Measurements from ENCODE around the gene SLC25A2. TPM values are rescaled to one million over a fixed set of nuclear protein-coding genes. Genes with fewer than 3 reads are reported as not detected.
"Not testable (repeated sequence)": the region's sequence is repeated elsewhere in the genome, so short reads cannot be mapped to it uniquely, and the experiment has no call there.

The SLC25A2 gene
- total RNA-seq, 1 experiment from 2014 or later = not detected

DNA sequence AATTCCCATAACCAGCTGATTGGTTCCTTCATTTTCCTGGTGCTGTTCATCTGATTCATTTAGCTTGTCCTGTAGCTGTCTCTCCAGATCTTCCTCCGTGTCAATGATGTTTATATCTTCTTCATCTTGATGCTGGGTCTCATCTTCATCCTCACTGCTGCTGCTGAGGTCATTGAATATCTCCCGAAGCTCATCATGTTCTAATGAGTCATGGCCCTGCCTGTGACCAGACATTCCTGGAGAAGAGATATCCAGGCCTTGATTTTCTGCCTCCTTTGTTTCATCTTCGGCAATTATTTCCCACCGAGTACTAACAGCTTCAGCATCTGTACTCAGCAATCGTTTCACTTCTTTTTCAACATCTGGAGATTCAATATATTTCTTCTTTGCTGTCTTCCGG, 15.4 kb upstream of the SLC25A2 start:
- no peak for DNase-seq (ENCODE audit: extremely low read depth, low read depth)

DNA sequence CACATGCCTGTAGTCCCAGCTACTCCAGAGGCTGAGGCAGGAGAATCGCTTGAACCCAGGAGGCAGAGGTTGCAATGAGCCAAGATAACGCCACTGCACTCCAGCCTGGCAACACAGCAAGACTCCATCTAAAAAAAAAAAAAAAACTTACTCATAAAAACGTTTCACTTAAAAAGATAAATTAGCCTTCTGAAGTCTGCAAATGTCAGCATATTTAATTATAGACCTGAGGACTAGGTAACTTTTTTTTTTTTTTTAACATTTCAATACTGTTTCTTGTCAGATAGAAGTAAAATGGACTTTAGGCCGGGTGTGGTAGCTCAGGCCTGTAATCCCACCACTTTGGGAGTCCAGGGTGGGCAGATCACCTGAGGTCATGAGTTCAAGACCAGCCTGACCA, 13.1 kb upstream of the SLC25A2 start:
- DNase-seq (ENCODE audit: extremely low read depth, low read depth) = not testable (repeated sequence)

DNA sequence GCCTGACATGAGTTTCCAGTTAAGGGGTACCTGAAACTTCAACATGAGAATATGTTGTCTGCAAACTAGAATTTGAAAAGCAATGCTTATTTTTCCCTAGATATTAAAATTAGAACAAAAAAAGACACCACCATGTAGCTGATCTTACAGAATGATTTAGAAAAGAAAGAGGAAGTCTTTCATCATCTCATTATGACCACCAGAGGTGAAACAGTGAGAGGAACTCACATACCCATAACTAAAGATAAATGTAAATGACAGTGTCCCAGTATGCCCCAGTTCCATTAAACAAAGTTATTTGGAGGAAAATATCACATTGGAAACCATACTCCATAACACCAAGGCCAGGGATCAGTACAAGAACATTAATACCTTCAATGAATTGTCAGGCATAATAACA, 9.9 kb upstream of the SLC25A2 start:
- DNase-seq (ENCODE audit: extremely low read depth, low read depth) = no peak

DNA sequence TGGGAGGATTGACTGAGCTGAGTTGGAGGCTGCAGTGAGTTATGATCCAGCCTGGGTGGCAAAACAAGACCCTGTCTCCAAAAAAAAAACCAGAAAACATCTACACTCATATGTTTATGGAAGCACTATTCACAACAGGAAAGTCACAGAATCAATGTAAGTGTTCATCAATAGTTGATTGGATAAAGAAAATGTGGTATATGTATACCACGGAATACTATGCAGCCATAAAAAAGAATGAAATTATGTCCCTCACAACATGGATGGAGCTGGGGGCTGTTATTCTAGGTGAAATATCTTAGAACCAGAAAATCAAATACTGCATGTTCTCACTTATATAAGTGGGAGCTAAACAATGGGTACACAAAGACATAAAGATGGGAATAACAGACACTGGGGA, 2.8 kb upstream of the SLC25A2 start:
- no peak for DNase-seq (ENCODE audit: extremely low read depth, low read depth)

DNA sequence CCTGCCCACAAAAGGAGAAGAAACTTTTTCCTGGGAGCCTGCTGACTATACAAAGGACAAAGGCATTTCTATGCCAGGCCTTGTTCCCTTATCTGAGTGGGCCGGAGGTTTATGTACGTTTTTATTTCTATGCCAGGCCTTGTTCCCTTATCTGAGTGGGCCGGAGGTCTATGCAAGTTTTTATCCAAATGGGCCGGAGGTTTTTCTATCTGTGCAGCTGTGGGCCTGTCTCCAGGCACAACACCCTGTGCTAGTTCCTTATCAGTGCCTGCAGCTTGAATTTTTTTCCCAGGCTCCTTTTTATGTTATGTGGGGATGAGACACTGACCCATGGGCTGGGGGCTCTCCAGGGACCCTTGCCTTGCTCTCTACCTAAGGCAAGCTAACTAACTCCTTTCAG, 5.5 kb downstream of the SLC25A2 start:
- no peak for DNase-seq (ENCODE audit: extremely low read depth, low read depth)

DNA sequence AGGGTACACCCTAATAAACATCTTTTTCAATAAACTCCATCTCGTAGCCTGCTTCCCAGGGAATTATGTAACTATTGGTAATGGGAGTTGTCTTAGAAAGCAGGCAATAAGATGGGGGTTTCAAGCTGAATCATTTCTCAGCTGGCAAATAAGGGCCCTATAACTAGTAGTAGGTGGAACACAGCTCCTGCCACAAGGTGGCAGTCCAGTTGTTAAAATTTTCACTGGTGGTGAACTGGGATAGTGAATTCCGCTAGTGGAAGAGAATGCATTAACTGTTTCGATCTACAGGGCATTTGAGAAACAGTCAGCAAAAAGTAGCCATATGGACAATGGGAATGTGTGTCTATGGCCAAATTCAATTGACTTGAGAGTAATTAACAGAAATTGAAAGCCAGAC, 30.9 kb downstream of the SLC25A2 start:
- DNase-seq (ENCODE audit: extremely low read depth, low read depth) = no peak

DNA sequence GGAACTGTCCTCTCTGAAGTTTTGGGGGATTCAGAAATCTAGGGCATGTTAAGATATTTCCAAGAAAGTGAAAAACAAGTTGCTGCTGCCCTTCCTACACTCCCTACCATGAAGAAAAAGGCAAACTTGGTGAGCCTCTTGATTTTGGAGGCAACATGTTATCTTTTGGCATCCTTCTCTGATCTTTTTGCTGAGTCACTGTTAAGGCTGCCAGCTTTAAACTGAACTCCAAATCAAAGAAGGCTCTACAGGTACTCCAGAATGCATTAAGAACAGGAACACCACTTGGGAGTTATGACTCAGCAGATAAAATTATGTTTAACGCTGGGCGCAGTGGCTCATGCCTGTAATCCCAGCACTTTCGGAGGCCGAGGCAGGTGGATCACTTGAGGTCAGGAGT, 34.7 kb downstream of the SLC25A2 start:
- DNase-seq (ENCODE audit: extremely low read depth, low read depth) = no peak

DNA sequence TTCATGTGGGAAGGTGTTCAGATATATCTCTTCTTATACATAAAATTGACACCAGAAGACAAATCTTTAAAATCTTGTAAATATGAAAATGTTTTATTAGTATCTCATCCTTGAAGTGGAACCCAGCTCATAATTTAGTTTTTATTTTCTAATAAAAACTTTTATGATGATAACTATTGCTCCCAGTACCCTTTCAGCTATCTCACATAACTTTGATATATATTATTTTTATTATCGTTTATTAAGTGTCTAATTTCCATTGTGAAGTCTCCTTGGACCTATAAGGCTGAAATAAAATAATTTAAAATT, 42.7 kb downstream of the SLC25A2 start:
- no peak for DNase-seq (ENCODE audit: extremely low read depth, low read depth)

DNA sequence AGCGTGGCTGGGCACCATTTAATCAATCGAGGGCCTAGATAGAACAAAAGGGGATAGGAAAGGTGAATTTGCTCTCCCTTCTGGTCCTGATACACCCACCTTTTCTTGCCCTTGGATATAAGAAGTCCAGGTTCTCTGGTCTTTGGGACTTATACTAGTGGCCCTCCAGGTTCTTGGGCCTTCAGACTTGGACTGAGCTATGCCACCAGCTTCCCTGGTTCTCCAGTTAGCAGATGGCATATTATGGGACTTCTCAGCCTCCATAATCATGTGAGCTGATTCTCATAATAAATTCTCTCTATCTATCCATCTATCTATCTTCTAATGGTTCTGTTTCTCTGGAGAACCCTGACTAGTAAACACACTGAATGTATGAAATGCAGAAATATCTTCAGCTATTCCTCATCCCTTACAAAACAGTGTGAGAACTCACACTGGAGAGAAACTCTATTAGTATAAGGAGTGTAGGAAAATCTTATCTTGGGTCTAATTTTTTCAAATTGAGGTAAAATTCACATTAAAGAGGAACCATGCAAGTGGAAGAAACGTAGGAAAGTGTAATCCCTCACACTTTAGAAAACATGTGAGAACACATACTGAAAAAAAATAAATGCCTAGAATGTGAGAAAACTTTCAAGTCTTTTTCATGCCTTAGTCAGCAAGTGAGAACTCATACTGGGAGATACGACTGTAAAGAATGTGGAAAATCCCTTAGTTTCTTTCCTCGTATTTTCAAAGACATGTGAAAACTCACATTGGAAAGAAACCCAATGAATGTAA, 43.2 kb downstream of the SLC25A2 start:
- DNase-seq (ENCODE audit: extremely low read depth, low read depth) = no peak

DNA sequence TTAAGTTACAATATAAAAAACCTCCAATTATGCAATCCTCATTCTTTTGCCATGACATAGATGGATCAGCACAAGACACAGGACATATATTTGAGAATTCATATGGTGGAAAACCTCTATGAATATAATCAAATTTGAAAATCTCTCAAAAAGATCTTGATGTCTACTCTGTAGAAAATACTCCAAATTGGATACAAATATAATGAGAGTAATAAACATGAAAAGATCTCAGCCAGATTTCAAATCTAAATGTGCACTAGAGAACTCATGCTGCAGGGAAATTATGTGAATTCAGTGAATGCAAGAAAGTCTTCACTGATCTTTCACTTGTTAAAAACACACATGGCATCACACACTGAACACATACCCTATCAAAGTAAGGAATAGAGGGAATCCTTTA, 44.9 kb downstream of the SLC25A2 start:
- DNase-seq (ENCODE audit: extremely low read depth, low read depth) = no peak

DNA sequence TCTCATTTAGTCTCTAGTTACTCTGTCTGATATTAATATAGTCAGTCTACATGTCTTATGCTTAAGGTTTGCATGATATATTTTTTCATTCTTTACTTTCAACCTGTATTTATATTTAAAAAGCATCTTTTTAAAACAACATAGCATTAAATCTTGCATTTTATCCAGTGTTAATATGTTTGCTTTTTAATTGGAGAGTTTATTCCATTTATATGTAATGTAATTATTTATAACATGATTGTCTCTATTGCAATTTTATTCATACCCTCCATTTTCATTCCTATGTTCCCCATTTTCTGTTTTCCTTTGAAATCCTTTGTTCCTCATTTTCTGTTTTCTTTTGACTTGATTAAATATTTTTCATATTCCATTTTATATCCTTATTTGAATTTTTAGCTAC, 45.4 kb downstream of the SLC25A2 start:
- no peak for DNase-seq (ENCODE audit: extremely low read depth, low read depth)

Other genes with a start within 250 kb of the SLC25A2 start
- gene PCDHB2, start 209.4 kb downstream of the SLC25A2 start, total RNA-seq (2014; rRNA removed; shearing (Covaris generic)) = 0.29 and 0.52 TPM in 2 replicates
- gene PCDHB3, start 203.6 kb downstream of the SLC25A2 start, total RNA-seq (2014; rRNA removed; shearing (Covaris generic)) = 0.12 and 0.14 TPM in 2 replicates
- not detected in 2 replicates for gene PCDHB4, start 182.2 kb downstream of the SLC25A2 start, total RNA-seq (2014; rRNA removed; shearing (Covaris generic))
- 0.07 TPM in 1 of 2 replicates, not detected in the other for gene PCDHB5, start 168.8 kb downstream of the SLC25A2 start, total RNA-seq (2014; rRNA removed; shearing (Covaris generic))
- not detected in 2 replicates for gene PCDHB6, start 154.0 kb downstream of the SLC25A2 start, total RNA-seq (2014; rRNA removed; shearing (Covaris generic))
- gene PCDHB7, start 131.4 kb downstream of the SLC25A2 start, total RNA-seq (2014; rRNA removed; shearing (Covaris generic)) = 0.17 and 0.25 TPM in 2 replicates
- 0.14 and 0.22 TPM in 2 replicates for gene PCDHB8, start 126.3 kb downstream of the SLC25A2 start, total RNA-seq (2014; rRNA removed; shearing (Covaris generic))
- 0.32 and 0.69 TPM in 2 replicates for gene PCDHB16, start 121.7 kb downstream of the SLC25A2 start, total RNA-seq (2014; rRNA removed; shearing (Covaris generic))
- 0.40 and 0.69 TPM in 2 replicates for gene PCDHB9, start 116.9 kb downstream of the SLC25A2 start, total RNA-seq (2014; rRNA removed; shearing (Covaris generic))
- gene PCDHB10, start 111.7 kb downstream of the SLC25A2 start, total RNA-seq (2014; rRNA removed; shearing (Covaris generic)) = 0.35 and 0.72 TPM in 2 replicates
- gene PCDHB11, start 104.4 kb downstream of the SLC25A2 start, total RNA-seq (2014; rRNA removed; shearing (Covaris generic)) = 5.4 and 6.0 TPM in 2 replicates
- gene PCDHB12, start 95.3 kb downstream of the SLC25A2 start, total RNA-seq (2014; rRNA removed; shearing (Covaris generic)) = 0.75 and 0.99 TPM in 2 replicates
- 2.2 and 2.5 TPM in 2 replicates for gene PCDHB13, start 90.1 kb downstream of the SLC25A2 start, total RNA-seq (2014; rRNA removed; shearing (Covaris generic))
- gene PCDHB14, start 80.7 kb downstream of the SLC25A2 start, total RNA-seq (2014; rRNA removed; shearing (Covaris generic)) = 2.7 and 2.8 TPM in 2 replicates
- gene PCDHB15, start 58.7 kb downstream of the SLC25A2 start, total RNA-seq (2014; rRNA removed; shearing (Covaris generic)) = 0.12 and 0.20 TPM in 2 replicates
- 91.7 and 130 TPM in 2 replicates for gene TAF7, start 16.7 kb upstream of the SLC25A2 start, total RNA-seq (2014; rRNA removed; shearing (Covaris generic))
- gene PCDHGA1, start 26.5 kb upstream of the SLC25A2 start, total RNA-seq (2014; rRNA removed; shearing (Covaris generic)) = 0.72 and 1.6 TPM in 2 replicates
- 0.12 TPM in 2 replicates for gene PCDHGA2, start 34.7 kb upstream of the SLC25A2 start, total RNA-seq (2014; rRNA removed; shearing (Covaris generic))
- gene PCDHGA3, start 39.8 kb upstream of the SLC25A2 start, total RNA-seq (2014; rRNA removed; shearing (Covaris generic)) = 0.17 TPM in 1 of 2 replicates, not detected in the other
- gene PCDHGB1, start 46.0 kb upstream of the SLC25A2 start, total RNA-seq (2014; rRNA removed; shearing (Covaris generic)) = 1.1 and 2.6 TPM in 2 replicates
- gene PCDHGA4, start 51.0 kb upstream of the SLC25A2 start, total RNA-seq (2014; rRNA removed; shearing (Covaris generic)) = 0.79 and 1.3 TPM in 2 replicates
- gene PCDHGB2, start 55.9 kb upstream of the SLC25A2 start, total RNA-seq (2014; rRNA removed; shearing (Covaris generic)) = 1.8 and 2.0 TPM in 2 replicates
- gene PCDHGA5, start 60.1 kb upstream of the SLC25A2 start, total RNA-seq (2014; rRNA removed; shearing (Covaris generic)) = 0.58 and 0.62 TPM in 2 replicates
- 0.52 and 1.1 TPM in 2 replicates for gene PCDHGB3, start 66.2 kb upstream of the SLC25A2 start, total RNA-seq (2014; rRNA removed; shearing (Covaris generic))
- 1.1 and 1.2 TPM in 2 replicates for gene PCDHGA6, start 69.8 kb upstream of the SLC25A2 start, total RNA-seq (2014; rRNA removed; shearing (Covaris generic))
- gene PCDHGA7, start 78.7 kb upstream of the SLC25A2 start, total RNA-seq (2014; rRNA removed; shearing (Covaris generic)) = 0.54 and 0.55 TPM in 2 replicates
- 5.5 and 5.6 TPM in 2 replicates for gene PCDHGB4, start 83.6 kb upstream of the SLC25A2 start, total RNA-seq (2014; rRNA removed; shearing (Covaris generic))
- gene PCDHGA8, start 88.6 kb upstream of the SLC25A2 start, total RNA-seq (2014; rRNA removed; shearing (Covaris generic)) = 0.97 and 1.4 TPM in 2 replicates
- 0.72 and 1.6 TPM in 2 replicates for gene PCDHGB5, start 93.9 kb upstream of the SLC25A2 start, total RNA-seq (2014; rRNA removed; shearing (Covaris generic))
- gene PCDHGA9, start 98.7 kb upstream of the SLC25A2 start, total RNA-seq (2014; rRNA removed; shearing (Covaris generic)) = 0.92 and 1.6 TPM in 2 replicates
- gene PCDHGB6, start 104.0 kb upstream of the SLC25A2 start, total RNA-seq (2014; rRNA removed; shearing (Covaris generic)) = 0.55 and 0.62 TPM in 2 replicates
- gene PCDHGA10, start 108.9 kb upstream of the SLC25A2 start, total RNA-seq (2014; rRNA removed; shearing (Covaris generic)) = 5.1 TPM in 2 replicates
- gene PCDHGB7, start 113.6 kb upstream of the SLC25A2 start, total RNA-seq (2014; rRNA removed; shearing (Covaris generic)) = 0.79 and 0.89 TPM in 2 replicates
- 0.52 and 0.87 TPM in 2 replicates for gene PCDHGA11, start 117.0 kb upstream of the SLC25A2 start, total RNA-seq (2014; rRNA removed; shearing (Covaris generic))
- 0.20 and 0.42 TPM in 2 replicates for gene PCDHGA12, start 126.5 kb upstream of the SLC25A2 start, total RNA-seq (2014; rRNA removed; shearing (Covaris generic))
- 5.9 and 7.0 TPM in 2 replicates for gene PCDHGC3, start 171.9 kb upstream of the SLC25A2 start, total RNA-seq (2014; rRNA removed; shearing (Covaris generic))
- gene PCDHGC4, start 181.0 kb upstream of the SLC25A2 start, total RNA-seq (2014; rRNA removed; shearing (Covaris generic)) = 0.12 TPM in 2 replicates
- gene PCDHGC5, start 185.0 kb upstream of the SLC25A2 start, total RNA-seq (2014; rRNA removed; shearing (Covaris generic)) = 0.30 TPM in 1 of 2 replicates, not detected in the other

All from NCI-H460 (cell line).